ENCODE data around the gene HPCAL1.

The HPCAL1 gene

GRCh38 chr2:10317646-10318045 lies 14.9 kb downstream of the HPCAL1 start:
- Histone ChIP-seq H3K9me3 (ENCODE audit: control extremely low read depth in 1 of 5, control insufficient read depth in 4 of 5, insufficient read depth in 2 of 5, low read depth in 1 of 5, low read length in 4 of 5) (peaks cover 0 to 16% (median 0%) of the 10 kb centered on the region in 5 experiments), H3K4me3 (ENCODE audit: control insufficient read depth in 1 of 7, extremely low read depth in 1 of 7, insufficient read depth in 4 of 7, low read depth in 2 of 7, low read length in 6 of 7) (no peak overlapping the region), H3K36me3 (ENCODE audit: control insufficient read depth in 4 of 4, insufficient read depth in 4 of 4, low read length in 3 of 4) (peaks cover under 1 to 5% (median 3%) of the 10 kb centered on the region in 4 experiments), H3K27ac (ENCODE audit: insufficient read depth in 1 of 2, low read depth in 1 of 2, low read length in 2 of 2, poor library complexity in 1 of 2, severe bottlenecking in 2 of 2) (no peak overlapping the region), H3K27me3 (replicated peaks in 2 of 5; ENCODE audit: control insufficient read depth in 4 of 5, insufficient read depth in 5 of 5, low read length in 4 of 5) (no peaks in the 10 kb centered on the region), H3K4me1 (ENCODE audit: control extremely low read depth in 1 of 4, control insufficient read depth in 4 of 4, insufficient read depth in 4 of 4, low read length in 3 of 4) (no peaks in the 10 kb centered on the region)
- peak in 2 of 3 donors; percentile 30 to 42 for DNase-seq
- ChIA-PET CTCF (interaction anchor here (1.0 to 3.7 kb wide), 4 partner anchors 9 to 91 kb away, joined by 3 to 23 read pairs (median 6); no protein-coding TSS in a partner anchor), POLR2A (no interaction called here)
- 62% methylated on average over 4 of the region's 5 CpGs for WGBS (ENCODE audit: insufficient coverage)

- 98% methylated on average over 8 of the region's 13 CpGs for WGBS (ENCODE audit: insufficient coverage)
- CTCF ChIA-PET = interaction anchor here (1.0 to 3.7 kb wide), 4 partner anchors 8 to 91 kb away, joined by 3 to 23 read pairs (median 6); no protein-coding TSS in a partner anchor
- H3K4me1 ChIP-seq (ENCODE audit: control extremely low read depth in 1 of 4, control insufficient read depth in 4 of 4, insufficient read depth in 4 of 4, low read length in 3 of 4) = no peaks in the 10 kb centered on the region
- H3K36me3 ChIP-seq (ENCODE audit: control insufficient read depth in 4 of 4, insufficient read depth in 4 of 4, low read length in 3 of 4) = peaks cover 2 to 8% (median 6%) of the 10 kb centered on the region in 4 experiments
- POLR2A ChIA-PET = no interaction called here
- H3K27ac ChIP-seq (ENCODE audit: insufficient read depth in 1 of 2, low read depth in 1 of 2, low read length in 2 of 2, poor library complexity in 1 of 2, severe bottlenecking in 2 of 2) = no peak overlapping the region
- DNase-seq = no peak
- no peaks in the 10 kb centered on the region for H3K27me3 ChIP-seq (replicated peaks in 2 of 5; ENCODE audit: control insufficient read depth in 4 of 5, insufficient read depth in 5 of 5, low read length in 4 of 5)
- H3K4me3 ChIP-seq (ENCODE audit: control insufficient read depth in 1 of 7, extremely low read depth in 1 of 7, insufficient read depth in 4 of 7, low read depth in 2 of 7, low read length in 6 of 7) = no peak overlapping the region
- H3K9me3 ChIP-seq (ENCODE audit: control extremely low read depth in 1 of 5, control insufficient read depth in 4 of 5, insufficient read depth in 2 of 5, low read depth in 1 of 5, low read length in 4 of 5) = peaks cover 0 to 18% (median 0%) of the 10 kb centered on the region in 5 experiments
Observed at GRCh38 chr2:10318345-10318744, 15.6 kb downstream of the HPCAL1 start.

GRCh38 chr2:10319892-10320574 lies 17.3 kb downstream of the HPCAL1 start:
- Histone ChIP-seq H3K27ac (ENCODE audit: insufficient read depth in 1 of 2, low read depth in 1 of 2, low read length in 2 of 2, poor library complexity in 1 of 2, severe bottlenecking in 2 of 2) (no peak overlapping the region), H3K27me3 (replicated peaks in 2 of 5; ENCODE audit: control insufficient read depth in 4 of 5, insufficient read depth in 5 of 5, low read length in 4 of 5) (no peaks in the 10 kb centered on the region), H3K9me3 (ENCODE audit: control extremely low read depth in 1 of 5, control insufficient read depth in 4 of 5, insufficient read depth in 2 of 5, low read depth in 1 of 5, low read length in 4 of 5) (peaks cover 0 to 18% (median 0%) of the 10 kb centered on the region in 5 experiments), H3K4me3 (ENCODE audit: control insufficient read depth in 1 of 7, extremely low read depth in 1 of 7, insufficient read depth in 4 of 7, low read depth in 2 of 7, low read length in 6 of 7) (no peak overlapping the region), H3K36me3 (ENCODE audit: control insufficient read depth in 4 of 4, insufficient read depth in 4 of 4, low read length in 3 of 4) (peaks cover 2 to 8% (median 6%) of the 10 kb centered on the region in 4 experiments), H3K4me1 (ENCODE audit: control extremely low read depth in 1 of 4, control insufficient read depth in 4 of 4, insufficient read depth in 4 of 4, low read length in 3 of 4) (peaks cover 0 to 5% (median 0%) of the 10 kb centered on the region in 4 experiments)
- CTCF ChIA-PET = interaction anchor here (1.1 to 2.4 kb wide), 3 partner anchors 8 to 88 kb away, joined by 3 to 6 read pairs (median 3); no protein-coding TSS in a partner anchor
- DNase-seq = no peak
- POLR2A ChIA-PET = no interaction called here
- WGBS (ENCODE audit: insufficient coverage) = 95% methylated on average over 7 of the region's 10 CpGs

GRCh38 chr2:10320575-10320931 lies 17.8 kb downstream of the HPCAL1 start:
- POLR2A ChIA-PET = no interaction called here
- Histone ChIP-seq H3K4me3 (ENCODE audit: control insufficient read depth in 1 of 7, extremely low read depth in 1 of 7, insufficient read depth in 4 of 7, low read depth in 2 of 7, low read length in 6 of 7) (no peak overlapping the region), H3K36me3 (ENCODE audit: control insufficient read depth in 4 of 4, insufficient read depth in 4 of 4, low read length in 3 of 4) (peaks cover 2 to 8% (median 6%) of the 10 kb centered on the region in 4 experiments), H3K4me1 (ENCODE audit: control extremely low read depth in 1 of 4, control insufficient read depth in 4 of 4, insufficient read depth in 4 of 4, low read length in 3 of 4) (peaks cover 0 to 6% (median 2%) of the 10 kb centered on the region in 4 experiments), H3K9me3 (ENCODE audit: control extremely low read depth in 1 of 5, control insufficient read depth in 4 of 5, insufficient read depth in 2 of 5, low read depth in 1 of 5, low read length in 4 of 5) (peaks cover 0 to 18% (median 0%) of the 10 kb centered on the region in 5 experiments), H3K27me3 (replicated peaks in 2 of 5; ENCODE audit: control insufficient read depth in 4 of 5, insufficient read depth in 5 of 5, low read length in 4 of 5) (no peaks in the 10 kb centered on the region), H3K27ac (ENCODE audit: insufficient read depth in 1 of 2, low read depth in 1 of 2, low read length in 2 of 2, poor library complexity in 1 of 2, severe bottlenecking in 2 of 2) (no peak overlapping the region)
- CTCF ChIA-PET = interaction anchor here (1.1 to 2.4 kb wide), 2 partner anchors 8 to 87 kb away, joined by 3 to 6 read pairs; no protein-coding TSS in a partner anchor
- no peak for DNase-seq
- 96% methylated on average over 2 of the region's 4 CpGs for WGBS (ENCODE audit: insufficient coverage)

- Histone ChIP-seq H3K4me3 (ENCODE audit: control insufficient read depth in 1 of 7, extremely low read depth in 1 of 7, insufficient read depth in 4 of 7, low read depth in 2 of 7, low read length in 6 of 7) (no peak overlapping the region), H3K36me3 (ENCODE audit: control insufficient read depth in 4 of 4, insufficient read depth in 4 of 4, low read length in 3 of 4) (peaks cover 2 to 8% (median 6%) of the 10 kb centered on the region in 4 experiments), H3K27me3 (replicated peaks in 2 of 5; ENCODE audit: control insufficient read depth in 4 of 5, insufficient read depth in 5 of 5, low read length in 4 of 5) (no peaks in the 10 kb centered on the region), H3K9me3 (ENCODE audit: control extremely low read depth in 1 of 5, control insufficient read depth in 4 of 5, insufficient read depth in 2 of 5, low read depth in 1 of 5, low read length in 4 of 5) (peaks cover 0 to 18% (median 0%) of the 10 kb centered on the region in 5 experiments), H3K4me1 (ENCODE audit: control extremely low read depth in 1 of 4, control insufficient read depth in 4 of 4, insufficient read depth in 4 of 4, low read length in 3 of 4) (peaks cover 0 to 10% (median 6%) of the 10 kb centered on the region in 4 experiments), H3K27ac (ENCODE audit: insufficient read depth in 1 of 2, low read depth in 1 of 2, low read length in 2 of 2, poor library complexity in 1 of 2, severe bottlenecking in 2 of 2) (no peak overlapping the region)
- WGBS (ENCODE audit: insufficient coverage) = 96% methylated on average over 7 of the region's 9 CpGs
- CTCF ChIA-PET = interaction anchor here (1.1 to 2.4 kb wide), 3 partner anchors 8 to 87 kb away, joined by 3 to 6 read pairs (median 4); no protein-coding TSS in a partner anchor
- no peak for DNase-seq
- POLR2A ChIA-PET = no interaction called here
Observed at GRCh38 chr2:10320933-10321332, 18.2 kb downstream of the HPCAL1 start.

GRCh38 chr2:10321622-10322021 lies 18.9 kb downstream of the HPCAL1 start:
- H3K27ac ChIP-seq (ENCODE audit: insufficient read depth in 1 of 2, low read depth in 1 of 2, low read length in 2 of 2, poor library complexity in 1 of 2, severe bottlenecking in 2 of 2) = no peak overlapping the region
- CTCF ChIA-PET = interaction anchor here (2.0 kb wide), 1 partner anchor 20 kb away, joined by 4 read pairs; no protein-coding TSS in a partner anchor
- H3K4me1 ChIP-seq (ENCODE audit: control extremely low read depth in 1 of 4, control insufficient read depth in 4 of 4, insufficient read depth in 4 of 4, low read length in 3 of 4) = peaks cover 0 to 13% (median 8%) of the 10 kb centered on the region in 4 experiments
- peaks cover 0 to 18% (median 0%) of the 10 kb centered on the region in 5 experiments for H3K9me3 ChIP-seq (ENCODE audit: control extremely low read depth in 1 of 5, control insufficient read depth in 4 of 5, insufficient read depth in 2 of 5, low read depth in 1 of 5, low read length in 4 of 5)
- H3K27me3 ChIP-seq (replicated peaks in 2 of 5; ENCODE audit: control insufficient read depth in 4 of 5, insufficient read depth in 5 of 5, low read length in 4 of 5) = no peaks in the 10 kb centered on the region
- DNase-seq = no peak
- POLR2A ChIA-PET = no interaction called here
- H3K36me3 ChIP-seq (ENCODE audit: control insufficient read depth in 4 of 4, insufficient read depth in 4 of 4, low read length in 3 of 4) = peaks cover 2 to 8% (median 6%) of the 10 kb centered on the region in 4 experiments
- H3K4me3 ChIP-seq (ENCODE audit: control insufficient read depth in 1 of 7, extremely low read depth in 1 of 7, insufficient read depth in 4 of 7, low read depth in 2 of 7, low read length in 6 of 7) = no peak overlapping the region
- WGBS (ENCODE audit: insufficient coverage) = 75% methylated on average over 4 of the region's 6 CpGs

GRCh38 chr2:10322481-10322880 lies 19.8 kb downstream of the HPCAL1 start:
- ChIA-PET CTCF (interaction anchor here (0.6 to 2.2 kb wide), 3 partner anchors 8 to 21 kb away, joined by 3 to 6 read pairs (median 4); no protein-coding TSS in a partner anchor), POLR2A (no interaction called here)
- Histone ChIP-seq H3K27me3 (replicated peaks in 2 of 5; ENCODE audit: control insufficient read depth in 4 of 5, insufficient read depth in 5 of 5, low read length in 4 of 5) (no peaks in the 10 kb centered on the region), H3K9me3 (ENCODE audit: control extremely low read depth in 1 of 5, control insufficient read depth in 4 of 5, insufficient read depth in 2 of 5, low read depth in 1 of 5, low read length in 4 of 5) (peaks cover 0 to 18% (median 0%) of the 10 kb centered on the region in 5 experiments), H3K36me3 (ENCODE audit: control insufficient read depth in 4 of 4, insufficient read depth in 4 of 4, low read length in 3 of 4) (peaks cover 2 to 8% (median 6%) of the 10 kb centered on the region in 4 experiments), H3K4me1 (ENCODE audit: control extremely low read depth in 1 of 4, control insufficient read depth in 4 of 4, insufficient read depth in 4 of 4, low read length in 3 of 4) (peaks cover 0 to 17% (median 10%) of the 10 kb centered on the region in 4 experiments), H3K27ac (ENCODE audit: insufficient read depth in 1 of 2, low read depth in 1 of 2, low read length in 2 of 2, poor library complexity in 1 of 2, severe bottlenecking in 2 of 2) (no peak overlapping the region), H3K4me3 (ENCODE audit: control insufficient read depth in 1 of 7, extremely low read depth in 1 of 7, insufficient read depth in 4 of 7, low read depth in 2 of 7, low read length in 6 of 7) (no peak overlapping the region)
- 93% methylated on average over 4 of the region's 4 CpGs for WGBS (ENCODE audit: insufficient coverage)
- no peak for DNase-seq
